ENCODE results near the gene CIDEA. TPM values are rescaled to one million over a fixed set of nuclear protein-coding genes. Genes with fewer than 3 reads are reported as not detected.
A peak's percentile ranks its signal among the peaks of the same experiment; 100 is the strongest.

The CIDEA gene
- total and polyA plus RNA-seq, 2 experiments from 2014 or later, result not detected

- peaks cover 40% of the 10 kb centered on the region for H3K4me1 ChIP-seq (ENCODE audit: insufficient read depth)
- no peaks in the 10 kb centered on the region for H3K9me3 ChIP-seq (ENCODE audit: low read depth)
- peak; percentile 93 for DNase-seq
- peak overlapping the region; percentile 94 for H3K27ac ChIP-seq
- peaks cover 17% of the 10 kb centered on the region for H3K79me2 ChIP-seq (ENCODE audit: insufficient read depth)
- H3F3A ChIP-seq (ENCODE audit: insufficient read depth), result peaks cover 24% of the 10 kb centered on the region
- no peaks in the 10 kb centered on the region for H4K20me1 ChIP-seq (ENCODE audit: insufficient read depth)
- no peaks in the 10 kb centered on the region for H3K36me3 ChIP-seq (ENCODE audit: low read depth)
- peak overlapping the region; percentile 12; the same call in 1 of the 2 replicates for H2AFZ ChIP-seq
- H3K4me2 ChIP-seq (ENCODE audit: unreplicated experiment), result peak overlapping the region; percentile 71
- H3K9me2 ChIP-seq (ENCODE audit: insufficient read depth), result no peaks in the 10 kb centered on the region
- H3K9ac ChIP-seq, result peak overlapping the region; percentile 76
- peak overlapping the region; percentile 36 for H3K4me3 ChIP-seq
- TF ChIP-seq EZH2phosphoT487 (IDR thresholded peaks at IDR 0.05; ENCODE audit: insufficient read depth, low read depth) (no peak), EZH2 (IDR thresholded peaks at IDR 0.05; ENCODE audit: insufficient read depth, poor library complexity, severe bottlenecking) (no peak)
- no peaks in the 10 kb centered on the region for H3K27me3 ChIP-seq (replicated peaks; ENCODE audit: insufficient read depth)
- WGBS, 2 experiments (ENCODE audit: low coverage in 1 of 2, low lambda C conversion rate in 2 of 2, missing lambda C conversion rate in 2 of 2), result 59 to 64% methylated on average over 9 of the region's 9 CpGs
- in situ Hi-C loops (cut with MboI), result no loop called here
These were observed 28.4 kb downstream of the CIDEA start for GRCh38 chr18:12282442-12283039.

- WGBS, 2 experiments (ENCODE audit: low coverage in 1 of 2, low lambda C conversion rate in 2 of 2, missing lambda C conversion rate in 2 of 2), result 56 to 62% methylated on average over 6 of the region's 6 CpGs
- in situ Hi-C loops (cut with MboI), result no loop called here
- Histone ChIP-seq H3K9me3 (ENCODE audit: low read depth) (no peaks in the 10 kb centered on the region), H3K4me3 (no peak overlapping the region), H2AFZ (no peak overlapping the region), H3F3A (ENCODE audit: insufficient read depth) (peaks cover 17% of the 10 kb centered on the region), H3K27ac (peak overlapping the region; percentile 94; the same call in 1 of the 2 replicates), H3K9ac (no peak overlapping the region), H3K79me2 (ENCODE audit: insufficient read depth) (peaks cover 17% of the 10 kb centered on the region), H3K9me2 (ENCODE audit: insufficient read depth) (no peaks in the 10 kb centered on the region), H3K27me3 (replicated peaks; ENCODE audit: insufficient read depth) (no peaks in the 10 kb centered on the region), H4K20me1 (ENCODE audit: insufficient read depth) (no peaks in the 10 kb centered on the region), H3K36me3 (ENCODE audit: low read depth) (no peaks in the 10 kb centered on the region), H3K4me1 (ENCODE audit: insufficient read depth) (peaks cover 34% of the 10 kb centered on the region), H3K4me2 (ENCODE audit: unreplicated experiment) (no peak overlapping the region)
- TF ChIP-seq EZH2 (IDR thresholded peaks at IDR 0.05; ENCODE audit: insufficient read depth, poor library complexity, severe bottlenecking) (no peak), EZH2phosphoT487 (IDR thresholded peaks at IDR 0.05; ENCODE audit: insufficient read depth, low read depth) (no peak)
- DNase-seq, result peak; percentile 55
These were observed 29.1 kb downstream of the CIDEA start for GRCh38 chr18:12283256-12283655.

GRCh38 chr18:12283666-12284065 lies 29.5 kb downstream of the CIDEA start:
- no peak overlapping the region for H3K9ac ChIP-seq
- in situ Hi-C loops (cut with MboI), result no loop called here
- no peak for TF ChIP-seq EZH2 (IDR thresholded peaks at IDR 0.05; ENCODE audit: insufficient read depth, poor library complexity, severe bottlenecking)
- TF ChIP-seq EZH2phosphoT487 (IDR thresholded peaks at IDR 0.05; ENCODE audit: insufficient read depth, low read depth), result no peak
- H3F3A ChIP-seq (ENCODE audit: insufficient read depth), result peaks cover 13% of the 10 kb centered on the region
- H3K4me1 ChIP-seq (ENCODE audit: insufficient read depth), result peaks cover 34% of the 10 kb centered on the region
- no peaks in the 10 kb centered on the region for H3K27me3 ChIP-seq (replicated peaks; ENCODE audit: insufficient read depth)
- no peak overlapping the region for H2AFZ ChIP-seq
- peaks cover 17% of the 10 kb centered on the region for H3K79me2 ChIP-seq (ENCODE audit: insufficient read depth)
- 90 to 100% methylated on average over 1 of the region's 1 CpG for WGBS, 2 experiments (ENCODE audit: low coverage in 1 of 2, low lambda C conversion rate in 2 of 2, missing lambda C conversion rate in 2 of 2)
- no peak overlapping the region for H3K4me3 ChIP-seq
- no peaks in the 10 kb centered on the region for H3K9me2 ChIP-seq (ENCODE audit: insufficient read depth)
- H4K20me1 ChIP-seq (ENCODE audit: insufficient read depth), result no peaks in the 10 kb centered on the region
- H3K9me3 ChIP-seq (ENCODE audit: low read depth), result no peaks in the 10 kb centered on the region
- no peak overlapping the region for H3K27ac ChIP-seq
- DNase-seq, result no peak
- no peaks in the 10 kb centered on the region for H3K36me3 ChIP-seq (ENCODE audit: low read depth)
- no peak overlapping the region for H3K4me2 ChIP-seq (ENCODE audit: unreplicated experiment)

GRCh38 chr18:12287131-12287681 lies 33.0 kb downstream of the CIDEA start:
- in situ Hi-C loops (cut with MboI), result no loop called here
- 79 to 81% methylated on average over 33 to 34 of the region's 37 CpGs for WGBS, 2 experiments (ENCODE audit: low coverage in 1 of 2, low lambda C conversion rate in 2 of 2, missing lambda C conversion rate in 2 of 2)
- TF ChIP-seq EZH2 (IDR thresholded peaks at IDR 0.05; ENCODE audit: insufficient read depth, poor library complexity, severe bottlenecking), result no peak
- TF ChIP-seq EZH2phosphoT487 (IDR thresholded peaks at IDR 0.05; ENCODE audit: insufficient read depth, low read depth), result no peak

More at GRCh38 chr18:12287131-12287681, 33.0 kb downstream of the CIDEA start:
- peak overlapping the region; percentile 81 for H3K27ac ChIP-seq
- H3K27me3 ChIP-seq (replicated peaks; ENCODE audit: insufficient read depth), result no peaks in the 10 kb centered on the region
- peak overlapping the region; percentile 73 for H3K4me3 ChIP-seq
- no peaks in the 10 kb centered on the region for H3K9me2 ChIP-seq (ENCODE audit: insufficient read depth)
- peaks cover 7% of the 10 kb centered on the region; the same call in 1 of the 2 replicates for H3F3A ChIP-seq (ENCODE audit: insufficient read depth)
- no peaks in the 10 kb centered on the region for H3K36me3 ChIP-seq (ENCODE audit: low read depth)
- peak overlapping the region; percentile 82 for H2AFZ ChIP-seq
- no peak for DNase-seq
- peaks cover 16% of the 10 kb centered on the region for H3K4me1 ChIP-seq (ENCODE audit: insufficient read depth)
- H3K9ac ChIP-seq, result peak overlapping the region; percentile 84
- no peaks in the 10 kb centered on the region for H3K79me2 ChIP-seq (ENCODE audit: insufficient read depth)
- no peaks in the 10 kb centered on the region for H3K9me3 ChIP-seq (ENCODE audit: low read depth)
- H3K4me2 ChIP-seq (ENCODE audit: unreplicated experiment), result peak overlapping the region; percentile 97
- H4K20me1 ChIP-seq (ENCODE audit: insufficient read depth), result no peaks in the 10 kb centered on the region

Measured in GM23248 (cell line).